Stimulated activated CD8-positive, alpha-beta memory T cell treated with anti-CD3 and anti-CD28 coated beads, Interleukin-4, amount 100 ng/mL, for 24 hours (primary cell): ENCODE measurements around the gene CASZ1.

Experiments
- DNase-seq: peaks from one replicate; pipeline ENCODE4 v3.0.0-alpha.2; 2020; ENCODE audit warnings: low read depth

The CASZ1 gene

GRCh38 chr1:10669570-10669969 is 126.9 kb downstream of the CASZ1 start:
- DNase-seq: no peak

- no peak for DNase-seq
Observed at GRCh38 chr1:10667861-10668761, 128.3 kb downstream of the CASZ1 start.

DNA sequence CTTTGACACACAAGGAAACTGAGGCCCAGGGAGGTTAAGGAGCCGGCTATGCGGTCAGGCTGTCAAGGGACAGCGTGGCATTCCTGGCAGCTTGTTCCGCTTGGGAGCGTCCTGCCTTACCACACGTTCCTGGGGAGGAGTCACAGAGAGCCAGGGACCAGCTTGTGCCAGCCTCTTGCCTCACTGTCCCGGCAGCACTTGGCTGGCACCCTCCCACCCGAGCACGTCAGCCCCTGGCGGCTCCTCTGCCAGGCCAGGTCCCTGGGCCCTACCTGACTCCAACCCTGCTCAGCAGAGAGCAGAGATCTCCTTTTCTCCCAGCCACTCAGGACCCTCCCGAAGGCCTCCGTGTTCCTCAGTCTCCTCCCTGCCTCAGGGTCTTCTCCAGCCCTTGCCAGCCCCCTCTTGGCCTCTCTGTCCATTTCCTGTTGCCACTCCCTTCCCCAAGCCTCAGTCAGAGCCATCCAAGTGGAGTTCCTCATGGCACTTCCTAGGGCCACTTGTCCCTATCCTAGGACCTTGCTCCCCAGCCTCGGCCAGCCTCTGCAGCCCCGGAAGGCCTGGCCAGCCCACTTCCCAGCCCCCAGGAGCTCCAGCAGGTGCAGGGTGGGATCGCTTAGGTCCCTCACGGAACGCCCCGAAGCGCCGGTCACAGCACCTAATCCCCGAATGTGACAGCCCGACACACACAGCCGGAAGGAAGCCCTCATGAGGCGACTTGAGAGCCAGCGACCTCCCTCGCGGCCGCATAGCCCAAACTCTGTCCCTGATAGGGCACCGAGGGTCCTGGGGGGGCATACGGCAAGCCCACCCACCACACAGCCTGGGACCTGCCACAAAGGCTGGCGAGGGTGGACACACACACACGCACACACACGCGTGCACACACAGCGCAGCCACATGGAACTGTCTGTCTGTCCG is 130.3 kb downstream of the CASZ1 start:
- DNase-seq: no peak

GRCh38 chr1:10665226-10665625 is 131.2 kb downstream of the CASZ1 start:
- no peak for DNase-seq

- no peak for DNase-seq
Observed at GRCh38 chr1:10664251-10664650, 132.2 kb downstream of the CASZ1 start.

GRCh38 chr1:10663678-10664035 is 132.8 kb downstream of the CASZ1 start:
- DNase-seq: no peak

DNA sequence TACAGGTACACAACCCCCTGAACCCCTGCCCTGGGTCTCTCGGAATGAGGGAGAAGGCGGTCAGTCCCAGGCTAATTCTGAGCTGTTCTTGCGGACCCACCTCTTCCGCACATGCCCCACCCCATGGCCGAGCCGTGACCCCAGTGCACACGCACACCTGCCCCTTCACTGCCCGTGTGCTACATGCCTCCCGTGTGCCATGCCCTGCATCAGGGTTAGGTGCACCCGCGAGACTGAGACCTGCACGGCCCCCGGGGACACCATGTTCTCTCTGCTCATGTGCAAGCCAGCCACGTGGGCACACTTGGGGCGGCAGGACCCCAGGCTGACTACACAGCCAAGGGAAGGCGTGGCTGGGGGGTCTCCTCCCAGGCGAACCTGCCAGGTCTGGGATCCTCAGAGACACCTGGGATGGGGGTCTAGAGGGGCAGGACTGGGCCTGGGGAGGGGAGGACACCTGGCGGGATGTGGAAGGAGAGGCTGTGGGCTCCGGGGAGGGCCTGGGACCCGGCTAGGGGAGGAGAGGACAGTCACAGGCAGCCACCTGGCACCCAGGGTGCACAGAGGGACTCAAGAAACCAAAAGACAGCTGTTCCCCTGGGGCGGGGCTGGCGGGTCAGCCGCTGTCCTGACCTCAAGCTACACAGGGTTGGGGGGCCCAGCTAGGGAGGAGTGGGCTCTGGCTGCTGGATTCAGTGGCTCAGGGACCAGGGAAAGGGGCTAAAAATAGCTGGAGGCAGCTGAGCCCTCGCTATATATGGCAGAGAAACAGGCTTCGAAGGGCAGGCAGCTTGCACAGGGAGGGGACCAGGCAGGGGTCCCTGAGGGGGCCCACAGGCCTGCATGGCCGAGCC is 133.4 kb downstream of the CASZ1 start:
- DNase-seq: no peak

DNA sequence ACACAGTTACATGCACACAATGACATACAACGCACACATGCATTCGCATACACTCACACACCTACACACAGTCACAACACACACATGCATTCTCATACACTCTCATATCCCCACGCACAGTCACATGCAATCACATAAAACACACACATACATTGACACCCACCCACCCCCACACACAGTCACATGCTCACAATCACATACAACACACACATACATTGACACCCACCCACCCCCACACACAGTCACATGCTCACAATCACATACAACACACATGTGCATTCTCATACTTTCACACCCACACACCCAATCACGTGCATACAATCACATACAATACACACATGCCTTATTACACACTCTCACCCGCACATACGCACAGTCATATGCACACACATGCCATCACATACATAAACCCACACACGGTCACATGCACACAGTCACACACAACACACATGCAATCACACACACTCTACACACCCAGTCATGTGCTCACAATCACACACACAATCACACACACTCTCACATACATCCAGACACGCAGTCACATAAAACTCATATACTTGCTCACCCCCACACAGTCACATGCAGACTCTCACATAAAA is 134.3 kb downstream of the CASZ1 start:
- DNase-seq: no peak

- no peak for DNase-seq
Observed at GRCh38 chr1:10661453-10661852, 135.0 kb downstream of the CASZ1 start.

DNA sequence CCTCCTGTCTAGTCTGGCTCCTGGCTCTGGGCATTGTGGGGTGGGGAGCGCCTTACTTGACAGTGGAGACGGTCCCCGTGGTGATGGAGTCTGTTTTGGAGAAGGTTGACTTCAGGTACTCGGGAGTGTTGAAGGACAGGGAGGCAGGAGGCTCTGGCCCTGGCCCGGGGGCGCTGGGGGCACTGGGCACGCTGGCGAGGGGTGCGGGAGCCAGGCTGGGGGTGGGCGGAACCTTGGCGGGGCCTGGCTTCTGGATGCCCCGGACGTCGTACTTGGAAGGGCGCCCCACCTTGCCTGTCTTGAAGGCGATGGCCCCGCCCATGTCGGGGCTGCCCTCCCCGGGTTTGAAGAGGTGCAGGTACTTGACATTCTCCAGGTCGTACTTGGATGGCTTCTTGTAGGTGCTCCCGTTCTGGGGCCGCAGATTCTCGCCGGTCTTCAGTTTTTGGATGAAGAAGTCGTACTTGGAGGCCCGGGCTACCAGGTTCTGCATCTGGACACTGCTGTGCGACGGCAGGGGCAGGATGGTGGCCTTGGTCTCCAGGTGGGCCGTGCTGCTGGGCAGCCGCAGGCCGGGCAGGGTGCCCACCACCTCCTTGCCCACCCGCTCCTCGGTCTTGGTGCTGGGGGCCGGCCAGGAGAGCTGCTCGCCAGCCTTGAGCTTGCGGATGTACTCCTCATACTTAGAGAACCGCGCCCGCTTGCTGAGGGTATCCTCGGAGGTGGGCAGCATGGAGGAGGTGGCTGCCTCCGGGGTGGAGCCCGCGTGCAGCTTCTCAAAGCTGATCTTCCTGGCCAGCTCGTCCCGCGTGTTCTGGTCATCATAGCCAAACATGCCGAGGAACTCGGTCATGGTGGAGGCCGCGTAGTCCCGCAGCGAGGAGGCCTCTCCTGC is 136.6 kb downstream of the CASZ1 start:
- DNase-seq: no peak

GRCh38 chr1:10659218-10659617 is 137.2 kb downstream of the CASZ1 start:
- DNase-seq: no peak

GRCh38 chr1:10658396-10659066 is 137.9 kb downstream of the CASZ1 start:
- no peak for DNase-seq

DNA sequence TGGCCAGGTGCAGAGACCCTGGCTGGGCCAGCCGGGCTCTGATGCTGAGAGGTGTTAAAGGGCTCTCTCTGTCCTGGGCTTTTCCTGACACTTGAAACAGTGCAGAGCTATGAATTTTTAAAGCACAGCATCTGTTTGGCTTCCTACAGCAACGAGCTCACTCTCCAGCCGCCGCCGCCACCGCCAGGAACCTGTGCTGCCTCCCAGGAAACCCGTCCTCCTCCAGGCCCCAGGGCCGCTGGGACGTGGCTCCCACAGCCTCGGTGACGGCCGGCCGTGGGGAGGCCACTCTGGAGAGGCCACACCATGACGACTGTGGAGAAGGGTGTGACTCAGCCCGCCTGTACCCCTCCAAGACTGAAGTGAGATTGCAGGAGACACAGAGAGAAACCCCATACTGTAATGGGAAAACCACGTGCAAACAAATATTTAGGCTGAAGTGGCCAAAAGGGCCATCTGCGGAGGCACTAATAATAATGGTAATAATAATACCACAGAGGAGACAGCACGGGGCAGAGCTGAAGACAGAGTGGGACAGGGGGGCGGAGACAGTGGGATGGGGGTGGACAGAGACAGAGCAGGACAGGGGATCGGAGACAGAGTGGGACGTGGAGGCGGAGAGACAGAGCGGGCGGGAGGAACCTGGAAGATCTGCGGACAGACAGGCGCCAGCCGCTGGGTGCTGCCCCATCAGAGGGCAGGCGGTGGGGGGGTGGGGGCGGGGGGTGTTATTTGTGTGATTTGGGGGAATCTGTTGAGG is 139.2 kb downstream of the CASZ1 start:
- no peak for DNase-seq

GRCh38 chr1:10656431-10656830 is 140.0 kb downstream of the CASZ1 start:
- DNase-seq: no peak

DNA sequence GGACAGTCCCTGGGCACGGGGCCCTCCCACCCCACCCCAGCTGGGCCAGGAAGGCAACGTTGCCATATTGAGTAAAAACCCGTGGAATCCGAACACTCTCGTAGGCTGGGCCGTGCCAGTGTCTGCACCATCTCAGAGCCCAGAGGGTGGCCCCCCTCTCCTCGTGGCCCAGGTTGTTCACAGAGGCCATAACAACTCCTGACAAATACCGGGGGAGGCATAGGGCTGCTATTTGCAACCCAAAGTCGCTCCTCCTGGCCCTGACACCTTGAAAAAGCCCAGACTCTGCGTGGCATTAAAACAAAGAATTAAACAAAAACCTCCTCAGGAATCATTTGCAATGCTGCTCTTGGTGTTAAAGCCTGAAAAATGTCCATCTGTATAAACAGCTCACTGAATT is 141.4 kb downstream of the CASZ1 start:
- no peak for DNase-seq

DNA sequence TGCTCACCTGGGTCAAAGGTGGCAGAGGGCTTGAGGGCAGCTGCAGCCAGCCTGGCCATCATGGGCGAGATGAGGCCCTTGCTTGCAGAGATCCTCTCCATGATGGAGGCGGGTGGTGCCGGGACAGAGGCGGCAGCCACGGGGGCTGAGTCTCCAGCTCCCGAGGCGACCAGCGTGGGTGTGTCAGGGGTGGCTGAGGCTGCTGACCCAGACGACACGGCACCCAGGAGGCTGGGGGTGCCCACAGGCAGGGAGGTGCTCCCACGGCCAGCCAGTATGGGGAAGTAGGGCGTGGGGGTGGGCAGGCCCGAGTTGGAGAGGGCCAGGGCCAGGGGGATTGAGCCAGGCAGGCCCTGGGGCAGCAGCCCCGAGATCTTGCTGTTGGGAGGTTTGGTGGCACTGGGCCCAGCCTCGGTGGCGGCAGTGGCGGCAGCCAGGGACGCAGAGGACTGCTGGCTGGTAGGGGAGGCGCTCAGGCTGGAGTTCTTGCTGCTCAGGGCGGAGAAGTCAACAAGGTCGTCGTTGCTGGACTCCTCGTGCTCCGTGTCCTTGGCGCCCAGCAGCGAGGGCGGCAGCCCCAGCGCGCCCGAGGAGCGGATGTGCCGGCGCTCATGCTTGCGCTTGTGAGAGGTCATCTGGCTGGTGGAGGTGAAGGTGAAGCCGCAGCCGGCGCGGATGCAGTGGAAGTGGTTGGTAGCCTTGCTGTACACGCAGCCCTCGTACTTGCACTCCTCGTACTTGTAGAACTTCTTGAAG is 142.9 kb downstream of the CASZ1 start:
- no peak for DNase-seq

GRCh38 chr1:10652626-10653025 is 143.8 kb downstream of the CASZ1 start:
- DNase-seq: no peak

GRCh38 chr1:10651793-10652192 is 144.7 kb downstream of the CASZ1 start:
- no peak for DNase-seq

GRCh38 chr1:10651389-10651766 is 145.1 kb downstream of the CASZ1 start:
- DNase-seq: no peak
